Kidney epithelial cell (primary cell): Measurements from ENCODE around the gene ATP5F1D. TPM values are rescaled to one million over a fixed set of nuclear protein-coding genes. Genes with fewer than 3 reads are reported as not detected.

Source experiments
- DNase-seq: peaks from one replicate; pipeline ENCODE4 v3.0.0-alpha.2; 2010; ENCODE audit warnings: low read depth
- H3K27me3 ChIP-seq: 2 replicates; pipeline ENCODE4 v1.6.0; 2011; ENCODE audit warnings: low read length; ENCODE audit not compliant: control insufficient read depth, insufficient read depth
- H3K36me3 ChIP-seq: 2 replicates; pipeline ENCODE4 v1.5.1; 2011; ENCODE audit warnings: low read length; ENCODE audit not compliant: control insufficient read depth, insufficient read depth
- H3K4me3 ChIP-seq: 2 replicates; pipeline ENCODE4 v1.5.1; 2011; ENCODE audit warnings: low read depth, mild to moderate bottlenecking, control low read depth, low read length
- CTCF ChIP-seq: IDR thresholded peaks from 2 replicates; pipeline ENCODE4 v1.5.1; 2011; ENCODE audit warnings: mild to moderate bottlenecking, moderate library complexity, low read length, control low read depth, inconsistent platforms; ENCODE audit not compliant: insufficient read depth, poor library complexity, severe bottlenecking
- total RNA-seq: library from RNA; depleted of rRNA; stranded (reverse); fragments of >200 nt; gene quantifications from 2 replicates; pipeline ENCODE4 v1.2.3, GENCODE V29; 2015

Gene ATP5F1D
- total RNA-seq, 1 donor from 2014 or later, result 55.3 TPM

GRCh38 chr19:1238369-1239303 is 2.9 kb upstream of the ATP5F1D start:
- Histone ChIP-seq H3K36me3 (no peaks in the 10 kb centered on the region), H3K4me3 (peak overlapping the region; percentile 34), H3K27me3 (no peaks in the 10 kb centered on the region)
- DNase-seq, result no peak
- TF ChIP-seq CTCF, result no peak

- Histone ChIP-seq H3K4me3 (no peak overlapping the region), H3K36me3 (no peaks in the 10 kb centered on the region), H3K27me3 (no peaks in the 10 kb centered on the region)
- TF ChIP-seq CTCF, result no peak
- DNase-seq, result no peak
Measured at GRCh38 chr19:1239420-1239795, 2.1 kb upstream of the ATP5F1D start.

GRCh38 chr19:1239796-1240737 is 1.5 kb upstream of the ATP5F1D start:
- Histone ChIP-seq H3K36me3 (no peaks in the 10 kb centered on the region), H3K4me3 (peak overlapping the region; percentile 20), H3K27me3 (no peaks in the 10 kb centered on the region)
- DNase-seq, result no peak
- peak; percentile 24 for TF ChIP-seq CTCF

GRCh38 chr19:1240925-1241324 is 626 bp upstream of the ATP5F1D start:
- TF ChIP-seq CTCF, result no peak
- DNase-seq, result no peak
- Histone ChIP-seq H3K4me3 (no peak overlapping the region), H3K36me3 (no peaks in the 10 kb centered on the region), H3K27me3 (no peaks in the 10 kb centered on the region)

GRCh38 chr19:1243768-1244692 is 2.5 kb downstream of the ATP5F1D start:
- Histone ChIP-seq H3K4me3 (no peak overlapping the region), H3K27me3 (no peaks in the 10 kb centered on the region)
- TF ChIP-seq CTCF, result peak; percentile 97

More at GRCh38 chr19:1243768-1244692, 2.5 kb downstream of the ATP5F1D start:
- no peaks in the 10 kb centered on the region for H3K36me3 ChIP-seq
- DNase-seq, result no peak
